ENCODE data around the gene AGPAT3.

The AGPAT3 gene

DNA sequence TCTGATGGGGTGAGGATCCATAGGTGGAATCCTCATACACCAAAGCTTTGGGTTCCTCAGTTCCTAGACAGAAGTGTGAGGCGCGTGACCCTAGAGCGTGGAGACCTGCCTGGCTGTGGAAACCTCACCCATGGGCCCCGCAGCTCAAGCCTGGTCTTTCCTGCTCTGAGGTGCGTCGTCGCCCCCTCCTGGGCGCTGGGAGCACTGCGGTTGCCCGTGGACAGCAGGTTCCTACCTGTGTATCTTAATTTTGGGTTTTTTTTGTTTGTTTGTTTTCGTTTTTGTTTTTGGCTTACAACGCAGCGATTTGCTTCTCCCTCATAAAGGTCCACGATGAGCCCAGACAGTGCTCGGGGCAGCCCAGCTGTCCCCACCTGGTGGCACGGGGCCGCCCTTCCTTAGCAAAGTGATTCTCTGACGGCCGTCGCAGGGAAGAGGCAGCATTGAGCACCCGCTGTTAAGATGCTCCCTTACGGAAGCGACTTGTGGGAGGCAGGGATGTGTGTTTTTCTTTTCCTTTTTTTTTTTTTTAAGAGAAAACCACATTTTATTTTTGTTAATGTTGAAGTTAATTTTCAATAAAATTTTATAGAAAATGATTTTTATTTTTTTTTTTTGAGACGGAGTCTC lies 110.6 kb downstream of the AGPAT3 start:
- CTCF ChIA-PET, result interaction anchor here (0.5 to 3.4 kb wide), 10 partner anchors 17 to 453 kb away, joined by 3 to 23 read pairs (median 4); no protein-coding TSS in a partner anchor
- Mint-ChIP-seq H3K36me3 (peaks cover 27% of the 10 kb centered on the region), H3K9me3 (no peaks in the 10 kb centered on the region), H3K27me3 (no peaks in the 10 kb centered on the region), H3K27ac (peak overlapping the region; percentile 14), H3K4me3 (no peak overlapping the region), H3K4me1 (peaks cover 10% of the 10 kb centered on the region)
- DNase-seq, result peak; percentile 89

- DNase-seq, result no peak
- Mint-ChIP-seq H3K9me3 (no peaks in the 10 kb centered on the region), H3K4me3 (no peak overlapping the region), H3K36me3 (peaks cover 21% of the 10 kb centered on the region), H3K27ac (no peak overlapping the region), H3K27me3 (no peaks in the 10 kb centered on the region), H3K4me1 (peaks cover 10% of the 10 kb centered on the region)
- CTCF ChIA-PET, result interaction anchor here (1.3 to 3.4 kb wide), 3 partner anchors 37 to 168 kb away, joined by 5 to 23 read pairs (median 22); no protein-coding TSS in a partner anchor
Measured at GRCh38 chr21:43976661-43977060, 111.6 kb downstream of the AGPAT3 start.

GRCh38 chr21:43978060-43978459 lies 113.0 kb downstream of the AGPAT3 start:
- CTCF ChIA-PET, result interaction anchor here (3.4 kb wide), 1 partner anchor 39 kb away, joined by 22 read pairs; no protein-coding TSS in a partner anchor
- Mint-ChIP-seq H3K36me3 (peaks cover 19% of the 10 kb centered on the region), H3K4me3 (no peak overlapping the region), H3K4me1 (peaks cover 16% of the 10 kb centered on the region), H3K27ac (no peak overlapping the region), H3K27me3 (no peaks in the 10 kb centered on the region), H3K9me3 (no peaks in the 10 kb centered on the region)
- no peak for DNase-seq

DNA sequence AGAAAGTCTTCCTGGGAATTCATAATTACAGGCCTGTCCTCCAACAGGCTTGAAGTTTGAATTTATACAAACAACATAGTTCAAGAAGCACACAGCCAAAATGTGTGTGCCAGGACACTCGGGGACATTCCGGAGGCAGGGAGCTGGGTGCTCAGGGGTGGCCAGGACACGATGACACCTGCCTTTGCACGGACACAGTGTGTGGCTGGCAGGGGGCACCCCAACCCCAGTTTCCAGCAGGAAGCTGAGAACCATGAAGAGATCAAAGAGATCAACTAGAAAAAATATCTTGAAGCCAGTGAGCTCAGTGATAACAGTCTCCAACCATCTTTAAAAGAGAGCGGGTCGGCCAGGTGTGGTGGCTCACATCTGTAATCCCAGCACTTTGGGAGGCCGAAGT lies 114.6 kb downstream of the AGPAT3 start:
- peak overlapping the region; percentile 9 for H3K27ac Mint-ChIP-seq
- peaks cover 17% of the 10 kb centered on the region for H3K4me1 Mint-ChIP-seq
- CTCF ChIA-PET, result no interaction called here
- H3K27me3 Mint-ChIP-seq, result no peaks in the 10 kb centered on the region
- H3K9me3 Mint-ChIP-seq, result no peaks in the 10 kb centered on the region
- no peak for DNase-seq
- H3K36me3 Mint-ChIP-seq, result peaks cover 21% of the 10 kb centered on the region
- no peak overlapping the region for H3K4me3 Mint-ChIP-seq

DNA sequence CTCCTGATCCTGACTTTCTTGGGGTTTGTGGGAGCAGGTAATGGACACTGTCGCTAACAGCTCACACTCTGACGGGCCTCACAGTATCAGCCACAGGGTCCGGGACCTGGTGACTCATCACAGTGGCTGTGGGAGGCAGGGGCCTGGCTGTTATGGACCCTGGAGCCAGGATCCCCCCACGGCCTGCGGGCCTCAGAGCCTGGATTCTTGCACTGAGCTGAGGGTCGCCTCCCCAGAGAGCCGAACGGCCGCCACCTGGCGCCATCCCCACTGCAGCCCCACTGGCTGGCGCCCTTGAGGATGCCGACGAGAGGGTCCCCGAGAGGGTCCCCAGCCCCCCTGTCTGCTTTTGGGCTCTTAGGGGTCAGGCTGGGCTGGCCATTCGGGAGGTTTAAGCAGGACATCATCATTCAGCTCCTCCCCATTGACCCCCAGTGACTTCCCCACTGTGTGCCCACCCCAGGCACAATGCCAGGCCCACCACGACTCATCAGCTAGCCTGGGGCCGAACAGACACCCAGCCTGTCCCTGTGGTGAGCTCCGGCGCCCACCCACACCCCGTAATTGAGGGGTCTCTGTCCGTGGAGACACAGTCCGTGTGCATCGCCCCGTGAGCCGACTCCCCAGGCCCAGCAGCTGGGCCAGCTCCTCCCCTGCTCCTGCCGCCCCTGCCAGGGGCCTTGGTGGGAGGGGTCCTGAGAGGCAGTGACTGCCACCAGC lies 116.3 kb downstream of the AGPAT3 start:
- H3K4me1 Mint-ChIP-seq, result peaks cover 19% of the 10 kb centered on the region
- peaks cover 9% of the 10 kb centered on the region for H3K27me3 Mint-ChIP-seq
- peaks cover 18% of the 10 kb centered on the region for H3K36me3 Mint-ChIP-seq
- no peak for DNase-seq
- CTCF ChIA-PET, result no interaction called here
- no peaks in the 10 kb centered on the region for H3K9me3 Mint-ChIP-seq
- no peak overlapping the region for H3K27ac Mint-ChIP-seq
- H3K4me3 Mint-ChIP-seq, result no peak overlapping the region

DNA sequence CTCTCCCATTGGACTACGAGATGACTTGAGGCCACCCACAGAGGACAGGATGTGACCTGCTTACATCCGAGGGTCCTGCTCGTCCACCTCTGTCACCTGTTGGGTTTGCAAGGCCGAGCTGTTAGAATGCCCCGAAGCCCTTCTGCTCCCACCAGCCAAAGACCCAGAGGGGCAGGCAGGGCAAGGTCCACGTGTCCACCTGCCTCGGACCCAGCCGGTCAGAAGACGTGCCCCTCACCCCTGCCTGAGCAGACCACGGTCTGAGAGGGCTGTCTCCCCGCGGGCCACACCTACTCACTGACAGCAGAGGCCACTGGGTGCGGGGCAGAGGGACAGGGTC lies 116.8 kb downstream of the AGPAT3 start:
- H3K9me3 Mint-ChIP-seq, result no peaks in the 10 kb centered on the region
- H3K27ac Mint-ChIP-seq, result no peak overlapping the region
- H3K27me3 Mint-ChIP-seq, result peaks cover 11% of the 10 kb centered on the region
- peaks cover 18% of the 10 kb centered on the region for H3K36me3 Mint-ChIP-seq
- DNase-seq, result no peak
- CTCF ChIA-PET, result no interaction called here
- H3K4me1 Mint-ChIP-seq, result peaks cover 21% of the 10 kb centered on the region
- H3K4me3 Mint-ChIP-seq, result no peak overlapping the region

DNA sequence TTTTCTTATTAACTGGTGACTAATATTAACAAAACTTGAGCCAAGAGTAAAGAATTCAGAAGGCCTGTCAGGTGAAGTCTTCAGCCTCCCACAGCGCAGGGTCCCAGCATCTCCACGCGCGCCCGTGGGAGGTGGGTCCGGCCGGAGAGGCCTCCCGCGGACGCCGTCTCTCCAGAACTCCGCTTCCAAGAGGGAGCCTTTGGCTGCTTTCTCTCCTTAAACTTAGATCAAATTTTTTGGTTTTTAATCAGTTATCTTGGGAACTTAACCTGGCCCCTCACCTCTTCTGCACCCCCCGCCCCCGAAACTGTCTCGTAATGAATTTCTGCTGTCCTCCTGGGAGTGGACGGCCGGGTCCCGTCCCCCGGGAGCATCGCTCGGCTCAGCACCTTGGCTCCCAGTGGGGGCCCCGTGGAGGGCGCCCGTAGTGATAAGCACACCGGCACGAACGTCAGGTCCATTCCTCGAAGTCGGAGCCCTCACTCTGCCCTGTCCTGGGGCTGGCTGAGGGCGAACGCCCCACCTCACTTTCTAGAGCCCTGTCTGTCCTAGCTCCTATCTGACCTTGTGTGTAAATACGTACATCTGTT lies 117.6 kb downstream of the AGPAT3 start:
- CTCF ChIA-PET, result interaction anchor here (0.8 kb wide), 1 partner anchor 104 kb away, joined by 3 read pairs; no protein-coding TSS in a partner anchor
- DNase-seq, result no peak
- H3K4me1 Mint-ChIP-seq, result peaks cover 21% of the 10 kb centered on the region
- H3K27me3 Mint-ChIP-seq, result peaks cover 16% of the 10 kb centered on the region
- H3K9me3 Mint-ChIP-seq, result no peaks in the 10 kb centered on the region
- H3K4me3 Mint-ChIP-seq, result no peak overlapping the region
- peaks cover 18% of the 10 kb centered on the region for H3K36me3 Mint-ChIP-seq
- H3K27ac Mint-ChIP-seq, result no peak overlapping the region

GRCh38 chr21:43983390-43983789 lies 118.4 kb downstream of the AGPAT3 start:
- H3K36me3 Mint-ChIP-seq, result peaks cover 15% of the 10 kb centered on the region
- H3K27me3 Mint-ChIP-seq, result peaks cover 16% of the 10 kb centered on the region
- H3K4me3 Mint-ChIP-seq, result no peak overlapping the region
- H3K9me3 Mint-ChIP-seq, result no peaks in the 10 kb centered on the region
- CTCF ChIA-PET, result interaction anchor here (0.8 kb wide), 1 partner anchor 103 kb away, joined by 3 read pairs; no protein-coding TSS in a partner anchor
- no peak for DNase-seq
- H3K27ac Mint-ChIP-seq, result no peak overlapping the region
- peaks cover 21% of the 10 kb centered on the region for H3K4me1 Mint-ChIP-seq

DNA sequence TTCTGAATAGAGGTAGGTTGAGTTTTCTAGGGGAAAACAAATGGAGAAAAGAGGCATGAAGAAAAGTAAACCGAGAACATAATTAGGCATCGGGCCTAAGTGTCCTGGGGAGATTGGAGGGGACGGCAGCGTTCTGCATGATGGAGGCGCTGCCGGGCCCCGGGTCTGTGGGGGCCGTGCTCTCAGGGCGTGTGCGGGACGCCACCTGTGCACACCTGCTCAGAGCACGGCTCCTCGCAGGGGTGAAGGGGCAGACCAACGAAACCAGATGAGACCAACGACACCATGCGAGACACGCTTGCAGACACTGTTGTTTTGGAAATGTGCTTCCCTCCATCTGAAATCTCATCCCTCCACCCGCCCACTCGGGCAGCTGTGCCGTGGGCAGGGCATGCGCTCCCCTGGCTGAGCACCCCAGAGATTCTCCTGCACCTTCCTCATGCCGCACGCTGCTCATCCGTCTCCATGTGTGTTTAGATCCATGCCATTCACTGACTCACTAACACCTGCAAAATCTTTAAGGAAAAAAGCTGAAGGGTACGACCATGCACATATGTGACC lies 118.9 kb downstream of the AGPAT3 start:
- no peak for DNase-seq
- Mint-ChIP-seq H3K36me3 (peaks cover 11% of the 10 kb centered on the region), H3K4me3 (no peak overlapping the region), H3K27me3 (peaks cover 16% of the 10 kb centered on the region), H3K9me3 (no peaks in the 10 kb centered on the region), H3K4me1 (peaks cover 21% of the 10 kb centered on the region), H3K27ac (no peak overlapping the region)
- CTCF ChIA-PET, result interaction anchor here (0.6 kb wide), 1 partner anchor 37 kb away, joined by 3 read pairs; no protein-coding TSS in a partner anchor

- Mint-ChIP-seq H3K27ac (no peak overlapping the region), H3K9me3 (no peaks in the 10 kb centered on the region), H3K4me1 (peaks cover 21% of the 10 kb centered on the region), H3K4me3 (no peak overlapping the region), H3K27me3 (peaks cover 16% of the 10 kb centered on the region), H3K36me3 (peaks cover 8% of the 10 kb centered on the region)
- no peak for DNase-seq
- CTCF ChIA-PET, result no interaction called here
Measured at GRCh38 chr21:43984905-43985689, 120.1 kb downstream of the AGPAT3 start.

DNA sequence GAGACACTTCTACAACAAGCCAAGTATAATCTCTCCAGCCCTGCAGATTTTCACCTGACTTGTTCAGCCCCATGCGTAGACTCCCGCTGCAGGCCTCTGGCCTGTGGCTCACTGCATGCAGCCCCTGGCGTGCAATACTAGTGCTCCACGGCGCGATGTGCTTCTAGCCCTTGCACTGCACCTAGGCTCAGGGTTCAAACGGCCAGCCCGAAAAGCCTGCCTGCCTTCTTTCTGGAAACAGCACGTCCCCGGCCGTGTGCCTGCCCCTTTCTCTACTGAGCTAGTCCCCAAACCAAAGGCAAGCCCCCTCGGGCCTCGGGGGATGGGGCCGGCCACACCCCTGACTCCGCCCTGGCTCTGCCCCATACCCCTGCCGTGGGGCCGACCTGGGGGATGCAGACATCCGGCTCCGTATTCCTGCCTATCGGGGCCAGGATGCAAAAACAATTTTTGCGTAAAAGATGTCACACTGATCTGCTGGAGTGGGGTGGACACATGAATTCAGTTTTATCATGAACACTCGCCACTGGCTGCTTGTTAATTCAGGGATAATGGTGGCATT lies 120.7 kb downstream of the AGPAT3 start:
- Mint-ChIP-seq H3K36me3 (peaks cover 8% of the 10 kb centered on the region), H3K27me3 (peaks cover 16% of the 10 kb centered on the region), H3K27ac (no peak overlapping the region), H3K4me1 (peaks cover 21% of the 10 kb centered on the region), H3K4me3 (no peak overlapping the region), H3K9me3 (no peaks in the 10 kb centered on the region)
- no peak for DNase-seq
- CTCF ChIA-PET, result no interaction called here

DNA sequence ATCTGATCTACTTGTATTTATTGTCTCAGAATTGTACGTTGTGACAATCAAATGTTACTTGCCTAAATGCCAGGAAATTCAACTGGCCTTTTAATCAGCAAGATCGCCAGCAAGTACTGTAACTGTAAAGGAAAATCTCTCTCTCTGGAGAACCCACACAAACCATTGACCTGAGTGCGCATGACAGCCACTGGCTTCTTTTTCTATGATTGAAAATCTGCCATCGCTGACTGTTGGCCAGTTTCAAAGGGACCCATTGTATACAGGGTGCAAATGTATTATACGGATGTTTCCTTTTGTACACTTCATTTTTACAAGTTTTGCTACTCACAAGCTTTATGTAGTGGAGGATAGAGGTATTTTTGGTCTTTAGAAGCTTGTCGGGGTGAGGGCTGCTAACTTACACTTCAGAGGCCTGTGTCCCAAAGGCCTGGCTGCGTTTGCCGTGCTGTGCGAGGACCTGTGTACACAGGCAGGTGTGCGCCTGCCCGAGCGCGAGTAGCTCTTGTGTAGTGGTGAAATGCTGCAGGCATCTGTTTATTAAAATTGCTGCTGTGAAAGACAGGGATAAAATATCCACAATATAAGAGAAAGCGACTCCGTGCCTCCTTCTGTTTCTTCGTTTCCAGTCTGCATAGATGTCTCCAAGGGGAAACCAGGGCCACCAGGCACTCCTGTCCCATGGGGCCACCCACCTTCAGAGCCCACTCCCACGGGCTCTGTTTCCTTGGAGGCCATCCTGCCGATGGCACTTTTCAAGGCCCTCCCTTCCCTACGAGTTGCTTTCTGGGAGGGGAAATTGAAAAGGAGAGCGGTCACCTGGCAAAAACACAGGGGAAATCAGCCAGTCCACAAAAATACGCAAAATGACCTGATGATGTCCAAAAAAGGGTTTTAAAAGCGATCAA lies 121.8 kb downstream of the AGPAT3 start:
- no peak overlapping the region for H3K27ac Mint-ChIP-seq
- H3K36me3 Mint-ChIP-seq, result peaks cover 7% of the 10 kb centered on the region
- peaks cover 18% of the 10 kb centered on the region for H3K27me3 Mint-ChIP-seq
- H3K9me3 Mint-ChIP-seq, result no peaks in the 10 kb centered on the region
- peaks cover 21% of the 10 kb centered on the region for H3K4me1 Mint-ChIP-seq
- CTCF ChIA-PET, result no interaction called here
- no peak overlapping the region for H3K4me3 Mint-ChIP-seq
- no peak for DNase-seq

DNA sequence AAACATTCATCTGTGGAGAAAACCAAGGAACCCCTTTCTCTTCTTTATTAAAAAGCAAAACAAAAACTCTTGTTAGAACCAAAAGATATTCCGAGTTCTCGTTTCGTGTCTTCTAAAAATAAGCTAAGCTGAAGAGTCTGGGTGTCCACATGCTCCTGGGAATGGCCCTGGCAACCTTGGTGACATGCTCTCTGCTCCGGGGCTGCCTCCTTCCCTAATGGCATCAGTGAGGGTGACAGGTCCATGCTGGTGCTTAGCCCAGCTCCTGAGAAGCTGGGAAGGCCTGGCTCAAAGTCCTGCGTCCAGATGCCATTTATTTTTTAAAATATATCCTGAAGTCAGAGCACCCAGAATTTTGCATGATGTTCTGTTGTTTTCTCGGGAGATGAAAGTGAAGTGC lies 122.5 kb downstream of the AGPAT3 start:
- DNase-seq, result no peak
- CTCF ChIA-PET, result no interaction called here
- H3K27ac Mint-ChIP-seq, result no peak overlapping the region
- peaks cover 2% of the 10 kb centered on the region for H3K36me3 Mint-ChIP-seq
- no peak overlapping the region for H3K4me3 Mint-ChIP-seq
- no peaks in the 10 kb centered on the region for H3K9me3 Mint-ChIP-seq
- peaks cover 20% of the 10 kb centered on the region for H3K4me1 Mint-ChIP-seq
- peaks cover 23% of the 10 kb centered on the region for H3K27me3 Mint-ChIP-seq

Measured in activated naive CD4-positive, alpha-beta T cell treated with anti-CD3 and anti-CD28 coated beads, Interleukin-2, amount 10 ng/mL, durations not matched to agents 7 days and 5 days (primary cell).